Measurements from ENCODE around the gene JPT1.

DNA sequence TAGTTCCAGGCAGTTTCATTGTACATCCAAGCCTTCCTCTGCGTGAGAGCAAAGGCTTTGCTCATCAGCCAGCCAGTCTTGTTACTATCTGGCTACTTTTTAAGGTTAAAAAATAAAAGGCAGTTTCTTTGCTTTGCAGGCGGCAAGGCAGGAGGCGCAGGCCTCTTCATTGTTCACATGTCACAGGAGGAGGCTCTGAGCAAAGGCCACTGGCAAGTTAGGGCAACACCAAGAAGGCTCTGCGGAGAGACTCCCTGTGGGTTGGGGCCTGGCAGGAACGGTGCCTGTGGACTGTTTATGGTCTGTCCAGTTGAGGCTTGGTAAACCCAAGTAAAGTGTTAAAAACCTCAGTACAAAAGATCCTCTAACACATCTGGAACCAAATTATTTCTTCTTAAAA, 18.9 kb downstream of the JPT1 start:
- TF ChIP-seq, protein P1, sequence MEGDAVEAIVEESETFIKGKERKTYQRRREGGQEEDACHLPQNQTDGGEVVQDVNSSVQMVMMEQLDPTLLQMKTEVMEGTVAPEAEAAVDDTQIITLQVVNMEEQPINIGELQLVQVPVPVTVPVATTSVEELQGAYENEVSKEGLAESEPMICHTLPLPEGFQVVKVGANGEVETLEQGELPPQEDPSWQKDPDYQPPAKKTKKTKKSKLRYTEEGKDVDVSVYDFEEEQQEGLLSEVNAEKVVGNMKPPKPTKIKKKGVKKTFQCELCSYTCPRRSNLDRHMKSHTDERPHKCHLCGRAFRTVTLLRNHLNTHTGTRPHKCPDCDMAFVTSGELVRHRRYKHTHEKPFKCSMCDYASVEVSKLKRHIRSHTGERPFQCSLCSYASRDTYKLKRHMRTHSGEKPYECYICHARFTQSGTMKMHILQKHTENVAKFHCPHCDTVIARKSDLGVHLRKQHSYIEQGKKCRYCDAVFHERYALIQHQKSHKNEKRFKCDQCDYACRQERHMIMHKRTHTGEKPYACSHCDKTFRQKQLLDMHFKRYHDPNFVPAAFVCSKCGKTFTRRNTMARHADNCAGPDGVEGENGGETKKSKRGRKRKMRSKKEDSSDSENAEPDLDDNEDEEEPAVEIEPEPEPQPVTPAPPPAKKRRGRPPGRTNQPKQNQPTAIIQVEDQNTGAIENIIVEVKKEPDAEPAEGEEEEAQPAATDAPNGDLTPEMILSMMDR (conservative IDR thresholded peaks at IDR 0.05 in 1 of 2, IDR thresholded peaks at IDR 0.05 in 1 of 2; ENCODE audit: extremely low read depth in 1 of 2, insufficient read depth in 1 of 2, low read depth in 1 of 2, low read length in 2 of 2): no peak
- no peak for TF ChIP-seq EZH2 (IDR thresholded peaks at IDR 0.05; ENCODE audit: borderline replicate concordance, low read length)
